Kidney (tissue), 14 donors: ENCODE measurements around the gene SERPINB8. TPM values are rescaled to one million over a fixed set of nuclear protein-coding genes. Genes with fewer than 3 reads are reported as not detected.
"Not testable (repeated sequence)": the region's sequence is repeated elsewhere in the genome, so short reads cannot be mapped to it uniquely, and the experiment has no call there.

ENCODE experiments used
- DNase-seq, 5 donors: peaks; one replicate each; pipeline ENCODE4 v3.0.0-alpha.2; 2013 to 2020
- FAIRE-seq: peaks from 2 replicates; lab custom pipeline; 2012; peaks lifted over from hg19 to GRCh38; lab: Jason Lieb, UNC
- H3K27ac ChIP-seq, 2 donors: one replicate each; pipeline ENCODE4 v1.7.0; 2013; ENCODE audit warnings: low read depth in 2 of 2, low read length in 2 of 2, inconsistent platforms in 1 of 2
- H3K27me3 ChIP-seq: one replicate; pipeline ENCODE4 v1.7.1; 2013; ENCODE audit warnings: low read length, inconsistent platforms; ENCODE audit not compliant: control insufficient read depth, insufficient read depth
- H3K36me3 ChIP-seq, 3 donors: one replicate each; pipeline versions ENCODE4 v1.7.0 to v1.7.1; 2013; ENCODE audit warnings: low read length in 3 of 3, control low read depth in 1 of 3, inconsistent platforms in 1 of 3; ENCODE audit not compliant: insufficient read depth in 3 of 3, control insufficient read depth in 2 of 3
- H3K4me1 ChIP-seq, 3 donors: one replicate each; pipeline versions ENCODE4 v1.7.0 to v1.7.1; 2013; ENCODE audit warnings: low read length in 3 of 3, inconsistent platforms in 1 of 3, low read depth in 1 of 3; ENCODE audit not compliant: control insufficient read depth in 2 of 3, insufficient read depth in 2 of 3
- H3K4me3 ChIP-seq, 3 donors: one replicate each; pipeline versions ENCODE4 v1.7.0 to v1.8.1; 2013; ENCODE audit warnings: low read length in 3 of 3, control low read depth in 1 of 3, inconsistent platforms in 1 of 3
- H3K9ac ChIP-seq, 3 donors: one replicate each; pipeline versions ENCODE4 v1.7.0 to v1.7.1; 2013; ENCODE audit warnings: low read length in 3 of 3, control low read depth in 1 of 3, inconsistent platforms in 1 of 3
- H3K9me3 ChIP-seq, 3 donors: one replicate each; pipeline versions ENCODE4 v1.7.0 to v1.7.1; 2013; ENCODE audit warnings: low read length in 3 of 3, control low read depth in 1 of 3, inconsistent platforms in 1 of 3; ENCODE audit not compliant: control insufficient read depth in 2 of 3, insufficient read depth in 1 of 3
- CTCF ChIP-seq: IDR thresholded peaks from 3 replicates; pipeline ENCODE4 v1.5.1; 2012; ENCODE audit warnings: mild to moderate bottlenecking, moderate library complexity, borderline replicate concordance; ENCODE audit not compliant: insufficient read depth; ENCODE audit errors: extremely low read depth
- intact Hi-C: fragments of 100-400 bp; cut with DNase I; formaldehyde crosslinking; loops from one replicate; pipeline ENCODE4 v1.11.1; 2022
- polyA plus RNA-seq: library from polyadenylated mRNA; stranded (reverse); fragments of 350-450 nt; fragmentation: Illumina TruSeq; extraction: RNeasy Lipid Tissue Mini Kit (QIAGEN cat#74804); gene quantifications from one replicate; pipeline ENCODE4 v1.2.3, GENCODE V29; 2014; ENCODE audit warnings: low read depth, low replicate concordance; ENCODE audit not compliant: insufficient read depth
- total RNA-seq: library from RNA; stranded (reverse); fragmentation: NEBNext Ultra II Directional; extraction: Animal tissue kit (Norgen Biotek cat#: 25700); gene quantifications from one replicate; pipeline ENCODE4 v1.2.1, GENCODE V29; 2021
- donor health status: control.
- donor health status: control.
- donor health status: control.
- donor health status: control.
- donor health status: control.
- donor health status: DM: yes; HTN: yes; CAD: no.
- donor health status: Normal renal cell carcinoma (clear cell type).

SERPINB8 gene
- total and polyA plus RNA-seq, 2 donors from 2014 or later, result 1.9 to 18.1 TPM

GRCh38 chr18:63936932-63937393 is 32.9 kb upstream of the SERPINB8 start:
- Histone ChIP-seq H3K27me3 (no peaks in the 10 kb centered on the region), H3K27ac (no peak overlapping the region), H3K9ac (no peak overlapping the region), H3K4me1 (no peaks in the 10 kb centered on the region), H3K4me3 (peak overlapping the region in 1 of 3 donors; percentile 50), H3K9me3 (no peaks in the 10 kb centered on the region), H3K36me3 (no peaks in the 10 kb centered on the region)
- TF ChIP-seq CTCF, result no peak
- no peak for DNase-seq
- intact Hi-C loops, result no loop called here
- FAIRE-seq, result no peak

DNA sequence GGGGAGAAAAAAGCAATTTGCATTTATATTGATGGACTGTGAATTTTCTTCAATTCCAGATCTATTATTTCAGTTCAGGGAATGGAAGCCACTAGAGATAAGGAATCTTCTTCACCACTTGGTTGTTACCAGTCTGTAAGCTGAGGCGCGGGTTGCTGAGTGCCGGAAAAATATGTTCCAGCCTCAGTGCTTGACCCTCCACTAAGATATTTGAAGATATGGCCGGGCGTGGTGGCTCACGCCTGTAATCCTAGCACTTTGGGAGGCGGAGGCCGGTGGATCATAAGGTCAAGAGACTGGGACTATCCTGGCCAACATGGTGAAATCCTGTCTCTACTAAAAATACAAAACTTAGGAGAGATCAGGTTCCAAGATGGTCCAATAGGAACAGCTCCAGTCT is 29.9 kb upstream of the SERPINB8 start:
- Histone ChIP-seq H3K9ac (no peak overlapping the region), H3K27ac (no peak overlapping the region), H3K27me3 (no peaks in the 10 kb centered on the region), H3K4me3 (no peak overlapping the region), H3K4me1 (no peaks in the 10 kb centered on the region), H3K36me3 (no peaks in the 10 kb centered on the region), H3K9me3 (no peaks in the 10 kb centered on the region)
- no peak for DNase-seq
- intact Hi-C loops, result no loop called here
- no peak for TF ChIP-seq CTCF
- no peak for FAIRE-seq

- H3K4me1 ChIP-seq, H3K36me3 ChIP-seq, H3K9ac ChIP-seq, H3K27ac ChIP-seq, FAIRE-seq, intact Hi-C loops, H3K27me3 ChIP-seq, H3K9me3 ChIP-seq, DNase-seq, H3K4me3 ChIP-seq: not testable (repeated sequence)
These were observed 29.3 kb upstream of the SERPINB8 start for GRCh38 chr18:63940543-63941050.

GRCh38 chr18:63947051-63947790 is 22.7 kb upstream of the SERPINB8 start:
- FAIRE-seq, result no peak
- Histone ChIP-seq H3K4me1 (no peaks in the 10 kb centered on the region), H3K4me3 (no peak overlapping the region), H3K9ac (no peak overlapping the region), H3K36me3 (no peaks in the 10 kb centered on the region), H3K27ac (no peak overlapping the region), H3K9me3 (no peaks in the 10 kb centered on the region), H3K27me3 (no peaks in the 10 kb centered on the region)
- DNase-seq, result no peak
- intact Hi-C loops, result no loop called here
- no peak for TF ChIP-seq CTCF
